H9 (cell line): Measurements from ENCODE around the gene TAS2R50. TPM values are rescaled to one million over a fixed set of nuclear protein-coding genes. Genes with fewer than 3 reads are reported as not detected.

Experiments
- DNase-seq: peaks from one replicate; pipeline ENCODE4 v3.0.0-alpha.2; 2017
- H2AFZ ChIP-seq: one replicate; pipeline ENCODE4 v1.6.1; 2013; ENCODE audit warnings: mild to moderate bottlenecking, low read length, control low read depth, moderate library complexity
- H2AK5ac ChIP-seq: 2 replicates; pipeline ENCODE4 v1.6.1; 2013; ENCODE audit warnings: low read length, control low read depth, mixed read lengths; ENCODE audit not compliant: insufficient read length
- H2BK120ac ChIP-seq: one replicate; pipeline ENCODE4 v1.6.1; 2013; ENCODE audit warnings: low read depth, mild to moderate bottlenecking, low read length, control low read depth, inconsistent platforms; ENCODE audit not compliant: poor library complexity, severe bottlenecking
- H2BK12ac ChIP-seq: 2 replicates; pipeline ENCODE4 v1.6.1; 2013; ENCODE audit warnings: low read length, control low read depth, mixed read lengths, low read depth; ENCODE audit not compliant: insufficient read length
- H2BK15ac ChIP-seq: 2 replicates; pipeline ENCODE4 v1.6.1; 2013; ENCODE audit warnings: low read depth, low read length, control low read depth
- H2BK20ac ChIP-seq: one replicate; pipeline ENCODE4 v1.6.1; 2013; ENCODE audit warnings: low read depth, mild to moderate bottlenecking, low read length, control low read depth, inconsistent platforms; ENCODE audit not compliant: poor library complexity, severe bottlenecking
- H2BK5ac ChIP-seq: 2 replicates; pipeline ENCODE4 v1.6.1; 2013; ENCODE audit warnings: low read length, control low read depth, mixed read lengths; ENCODE audit not compliant: insufficient read length
- H3K14ac ChIP-seq: 2 replicates; pipeline ENCODE4 v1.6.1; 2013; ENCODE audit warnings: low read length, control low read depth; ENCODE audit not compliant: insufficient read depth
- H3K18ac ChIP-seq: 2 replicates; pipeline ENCODE4 v1.6.1; 2013; ENCODE audit warnings: low read depth, mild to moderate bottlenecking, mixed read lengths, low read length, control low read depth; ENCODE audit not compliant: insufficient read length
- H3K23ac ChIP-seq: 2 replicates; pipeline ENCODE4 v1.6.1; 2013; ENCODE audit warnings: low read length, control low read depth, mixed read lengths, low read depth; ENCODE audit not compliant: insufficient read length
- H3K23me2 ChIP-seq: 2 replicates; pipeline ENCODE4 v1.6.1; 2013; ENCODE audit warnings: low read depth, mild to moderate bottlenecking, mixed read lengths, low read length, control low read depth; ENCODE audit not compliant: insufficient read length, poor library complexity, severe bottlenecking
- H3K27ac ChIP-seq: 2 replicates; pipeline ENCODE4 v1.5.1; 2013; ENCODE audit warnings: low read length, control low read depth, mixed read lengths, low read depth; ENCODE audit not compliant: insufficient read length
- H3K27me3 ChIP-seq: 2 replicates; pipeline ENCODE4 v1.6.1; 2013; ENCODE audit warnings: low read length, control low read depth, inconsistent platforms; ENCODE audit not compliant: insufficient read depth
- H3K4ac ChIP-seq: 2 replicates; pipeline ENCODE4 v1.6.1; 2013; ENCODE audit warnings: low read depth, mild to moderate bottlenecking, control low read depth, inconsistent platforms, low read length, moderate library complexity
- H3K4me1 ChIP-seq: 2 replicates; pipeline ENCODE4 v1.6.1; 2013; ENCODE audit warnings: low read length, control low read depth, inconsistent platforms; ENCODE audit not compliant: insufficient read depth
- H3K4me2 ChIP-seq: 2 replicates; pipeline ENCODE4 v1.6.1; 2013; ENCODE audit warnings: low read length, control low read depth, mixed read lengths; ENCODE audit not compliant: insufficient read length, insufficient read depth
- H3K56ac ChIP-seq: 2 replicates; pipeline ENCODE4 v1.6.1; 2013; ENCODE audit warnings: low read depth, mild to moderate bottlenecking, mixed read lengths, low read length, control low read depth; ENCODE audit not compliant: insufficient read length
- H3K79me1 ChIP-seq: 2 replicates; pipeline ENCODE4 v1.6.1; 2013; ENCODE audit warnings: low read depth, mild to moderate bottlenecking, moderate library complexity, low read length, control low read depth, inconsistent platforms; ENCODE audit not compliant: insufficient read depth, poor library complexity, severe bottlenecking
- H3K79me2 ChIP-seq: 2 replicates; pipeline ENCODE4 v1.6.1; 2013; ENCODE audit warnings: low read length, control low read depth, inconsistent platforms; ENCODE audit not compliant: insufficient read depth
- H3K9ac ChIP-seq: 2 replicates; pipeline ENCODE4 v1.6.1; 2013; ENCODE audit warnings: low read length, control low read depth, mixed read lengths; ENCODE audit not compliant: insufficient read length; ENCODE audit errors: extremely low read depth
- H3K9me3 ChIP-seq: one replicate; pipeline ENCODE4 v1.6.1; 2013; ENCODE audit warnings: low read depth, low read length, inconsistent platforms; ENCODE audit not compliant: control insufficient read depth
- H3T11ph ChIP-seq: one replicate; pipeline ENCODE4 v1.6.1; 2013; ENCODE audit warnings: mild to moderate bottlenecking, low read length, control low read depth, inconsistent platforms
- H4K20me1 ChIP-seq: one replicate; pipeline ENCODE4 v1.6.1; 2013; ENCODE audit not compliant: control insufficient read depth, insufficient read length, insufficient read depth
- H4K5ac ChIP-seq: 2 replicates; pipeline ENCODE4 v1.6.1; 2013; ENCODE audit warnings: low read depth, mild to moderate bottlenecking, mixed read lengths, low read length, control low read depth; ENCODE audit not compliant: insufficient read length
- H4K8ac ChIP-seq: replicated peaks from 2 replicates; pipeline ENCODE4 v1.6.1; 2013; ENCODE audit warnings: low read length, control low read depth, mixed read lengths, low read depth; ENCODE audit not compliant: insufficient read length
- H4K91ac ChIP-seq: 2 replicates; pipeline ENCODE4 v1.6.1; 2013; ENCODE audit warnings: low read depth, mild to moderate bottlenecking, moderate library complexity, mixed read lengths, low read length, control low read depth; ENCODE audit not compliant: insufficient read length
- H3K27ac Mint-ChIP-seq, 3 experiments: 2 replicates in 2 of 3; 3 replicates in 1 of 3; pipeline ENCODE4 v1.8.0; 2020 to 2021; ENCODE audit warnings: mixed read lengths in 3 of 3, mild to moderate bottlenecking in 1 of 3, moderate library complexity in 1 of 3
- H3K27me3 Mint-ChIP-seq: 2 replicates; pipeline ENCODE4 v1.8.0; 2021; ENCODE audit warnings: low read depth, mild to moderate bottlenecking, moderate library complexity, mixed read lengths
- H3K36me3 Mint-ChIP-seq, 3 experiments: 2 replicates in 2 of 3; 3 replicates in 1 of 3; pipeline ENCODE4 v1.8.0; 2020 to 2021; ENCODE audit warnings: low read depth in 3 of 3, mixed read lengths in 3 of 3; ENCODE audit not compliant: insufficient read depth in 1 of 3
- H3K4me1 Mint-ChIP-seq, 2 experiments: 2 replicates each; pipeline ENCODE4 v1.8.0; 2020; ENCODE audit warnings: mixed read lengths in 2 of 2
- H3K4me3 Mint-ChIP-seq, 2 experiments: 2 replicates in 1 of 2; 3 replicates in 1 of 2; pipeline ENCODE4 v1.8.0; 2020 to 2021; ENCODE audit warnings: mild to moderate bottlenecking in 2 of 2, mixed read lengths in 2 of 2, moderate library complexity in 1 of 2
- H3K9me3 Mint-ChIP-seq, 2 experiments: 2 replicates in 1 of 2; 3 replicates in 1 of 2; pipeline ENCODE4 v1.8.0; 2020; ENCODE audit warnings: mild to moderate bottlenecking in 2 of 2, mixed read lengths in 2 of 2, moderate library complexity in 1 of 2
- WGBS: extraction: QIAGEN DNeasy Blood & Tissue Kit; methylation state at CpG from one replicate; pipeline ENCODE4 v1.1.7; 2013; ENCODE audit warnings: missing lambda C conversion rate, low lambda C conversion rate, mixed read lengths; ENCODE audit not compliant: insufficient read length; ENCODE audit errors: extremely low coverage; 5-methylcytosine and 5-hydroxymethylcytosine counted together
- total RNA-seq: library from RNA; stranded (reverse); gene quantifications from 2 replicates; pipeline ENCODE4 v1.2.1, GENCODE V29; 2021
- TF ChIP-seq, protein P1 (sequence below): fragments of 200-600 bp; sonication (generic); conservative IDR thresholded peaks from 3 replicates; pipeline ENCODE4 v1.8.0; 2021; ENCODE audit warnings: antibody characterized with exemption, mild to moderate bottlenecking

The TAS2R50 gene
- total RNA-seq, 1 experiment from 2014 or later = 0.77 TPM

DNA sequence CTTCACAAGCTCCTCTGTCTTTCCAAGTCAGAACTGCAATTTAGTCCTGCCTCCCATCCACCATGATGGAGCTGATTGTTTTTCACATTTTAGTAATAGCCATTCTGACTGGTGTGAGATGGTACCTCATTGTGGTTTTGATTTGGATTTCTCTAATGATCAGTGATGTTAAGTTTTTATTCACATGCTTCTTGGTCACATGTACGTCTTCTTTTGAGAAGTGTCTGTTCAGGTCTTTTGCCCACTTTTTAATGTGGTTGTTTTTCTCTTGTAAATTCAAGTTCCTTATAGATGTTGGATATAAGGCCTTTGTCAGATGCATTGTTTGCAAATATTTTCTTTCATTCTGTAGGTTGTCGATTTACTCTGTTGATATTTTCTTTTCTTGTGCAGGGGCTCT, 43.5 kb downstream of the TAS2R50 start:
- no peak overlapping the region for H2AK5ac ChIP-seq
- no peak overlapping the region for H3K4ac ChIP-seq
- TF ChIP-seq, protein P1, sequence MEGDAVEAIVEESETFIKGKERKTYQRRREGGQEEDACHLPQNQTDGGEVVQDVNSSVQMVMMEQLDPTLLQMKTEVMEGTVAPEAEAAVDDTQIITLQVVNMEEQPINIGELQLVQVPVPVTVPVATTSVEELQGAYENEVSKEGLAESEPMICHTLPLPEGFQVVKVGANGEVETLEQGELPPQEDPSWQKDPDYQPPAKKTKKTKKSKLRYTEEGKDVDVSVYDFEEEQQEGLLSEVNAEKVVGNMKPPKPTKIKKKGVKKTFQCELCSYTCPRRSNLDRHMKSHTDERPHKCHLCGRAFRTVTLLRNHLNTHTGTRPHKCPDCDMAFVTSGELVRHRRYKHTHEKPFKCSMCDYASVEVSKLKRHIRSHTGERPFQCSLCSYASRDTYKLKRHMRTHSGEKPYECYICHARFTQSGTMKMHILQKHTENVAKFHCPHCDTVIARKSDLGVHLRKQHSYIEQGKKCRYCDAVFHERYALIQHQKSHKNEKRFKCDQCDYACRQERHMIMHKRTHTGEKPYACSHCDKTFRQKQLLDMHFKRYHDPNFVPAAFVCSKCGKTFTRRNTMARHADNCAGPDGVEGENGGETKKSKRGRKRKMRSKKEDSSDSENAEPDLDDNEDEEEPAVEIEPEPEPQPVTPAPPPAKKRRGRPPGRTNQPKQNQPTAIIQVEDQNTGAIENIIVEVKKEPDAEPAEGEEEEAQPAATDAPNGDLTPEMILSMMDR = no peak
- no peak overlapping the region for H3K56ac ChIP-seq
- H2BK12ac ChIP-seq = no peak overlapping the region
- no peaks in the 10 kb centered on the region for H3K79me1 ChIP-seq
- no peak overlapping the region for H3K18ac ChIP-seq
- Mint-ChIP-seq H3K36me3 (peaks cover 43 to 59% (median 52%) of the 10 kb centered on the region in 3 experiments), H3K27ac (peak overlapping the region in 1 of 3 experiments; percentile 97; a peak in 1 of 7 replicates), H3K4me3 (no peak overlapping the region), H3K9me3 (peaks cover 49% of the 10 kb centered on the region in 2 experiments), H3K4me1 (peaks cover 15 to 17% of the 10 kb centered on the region in 2 experiments), H3K27me3 (no peaks in the 10 kb centered on the region)
- H3K9ac ChIP-seq = no peak overlapping the region
- H2BK20ac ChIP-seq = no peak overlapping the region
- no peak overlapping the region for H3K4me2 ChIP-seq
- no peak overlapping the region for H2BK15ac ChIP-seq
- no peak overlapping the region for H3K23ac ChIP-seq
- no peak overlapping the region for H3K27ac ChIP-seq
- H2BK120ac ChIP-seq = no peak overlapping the region
- H2BK5ac ChIP-seq = no peak overlapping the region
- no peak overlapping the region for H3T11ph ChIP-seq
- H3K4me1 ChIP-seq = peaks cover 2% of the 10 kb centered on the region; the same call in 1 of the 2 replicates
- H4K20me1 ChIP-seq = no peaks in the 10 kb centered on the region
- no peaks in the 10 kb centered on the region for H3K23me2 ChIP-seq
- no peaks in the 10 kb centered on the region for H3K9me3 ChIP-seq
- no CpG with 5 or more reads among the region's 2 CpGs for WGBS
- no peak overlapping the region for H3K14ac ChIP-seq
- H2AFZ ChIP-seq = no peak overlapping the region
- DNase-seq = no peak
- no peaks in the 10 kb centered on the region for H3K79me2 ChIP-seq
- H4K5ac ChIP-seq = no peak overlapping the region
- no peak overlapping the region for H4K91ac ChIP-seq
- H4K8ac ChIP-seq = no peak overlapping the region
- H3K27me3 ChIP-seq = no peaks in the 10 kb centered on the region
